ENCODE measurements around the gene MYBPH.

- TF ChIP-seq POLR2AphosphoS5 (IDR thresholded peaks at IDR 0.05; ENCODE audit: low read depth, low read length) (no peak), POLR2A (IDR thresholded peaks at IDR 0.05; ENCODE audit: low read depth, low read length) (no peak), TAF1 (IDR thresholded peaks at IDR 0.05; ENCODE audit: low read depth, low read length) (no peak)
Observed at GRCh38 chr1:203163891-203164635, 11.6 kb downstream of the MYBPH start.

Measured in GM12891 (cell line).